ENCODE results near the gene GTPBP6. TPM values are rescaled to one million over a fixed set of nuclear protein-coding genes. Genes with fewer than 3 reads are reported as not detected.
"Not testable (repeated sequence)": the region's sequence is repeated elsewhere in the genome, so short reads cannot be mapped to it uniquely, and the experiment has no call there.

GTPBP6 gene
- total and polyA plus RNA-seq, 2 donors: 10.0 to 71.8 TPM

- Histone ChIP-seq H3K36me3 (ENCODE audit: insufficient read depth) (no peaks in the 10 kb centered on the region), H3K4me1 (ENCODE audit: insufficient read depth) (no peaks in the 10 kb centered on the region), H3K4me3 (ENCODE audit: low read depth, low read length) (no peak overlapping the region), H3K27ac (ENCODE audit: low read depth) (no peak overlapping the region)
- no peak for DNase-seq (ENCODE audit: extremely low spot score)
- 86% methylated on average over 17 of the region's 17 CpGs for whole genome bisulfite sequencing
These were observed 37.9 kb upstream of the GTPBP6 start for GRCh38 chrX:356385-357034.

GRCh38 chrX:355329-356050, 36.9 kb upstream of the GTPBP6 start:
- Histone ChIP-seq H3K36me3 (ENCODE audit: insufficient read depth) (no peaks in the 10 kb centered on the region), H3K4me3 (ENCODE audit: low read depth, low read length) (no peak overlapping the region), H3K27ac (ENCODE audit: low read depth) (no peak overlapping the region), H3K4me1 (ENCODE audit: insufficient read depth) (no peaks in the 10 kb centered on the region)
- DNase-seq (ENCODE audit: extremely low spot score): no peak
- WGBS: 94% methylated on average over 35 of the region's 35 CpGs

- 97% methylated on average over 39 of the region's 39 CpGs for WGBS
- no peak for DNase-seq (ENCODE audit: extremely low spot score)
- Histone ChIP-seq H3K4me3 (ENCODE audit: low read depth, low read length) (no peak overlapping the region), H3K36me3 (ENCODE audit: insufficient read depth) (no peaks in the 10 kb centered on the region), H3K27ac (ENCODE audit: low read depth) (no peak overlapping the region), H3K4me1 (ENCODE audit: insufficient read depth) (no peaks in the 10 kb centered on the region)
These were observed 35.3 kb upstream of the GTPBP6 start for GRCh38 chrX:353566-354535.

GRCh38 chrX:352582-353314, 34.2 kb upstream of the GTPBP6 start:
- Histone ChIP-seq H3K4me3 (ENCODE audit: low read depth, low read length) (no peak overlapping the region), H3K27ac (ENCODE audit: low read depth) (no peak overlapping the region), H3K36me3 (ENCODE audit: insufficient read depth) (no peaks in the 10 kb centered on the region), H3K4me1 (ENCODE audit: insufficient read depth) (no peaks in the 10 kb centered on the region)
- no peak for DNase-seq (ENCODE audit: extremely low spot score)
- 95% methylated on average over 39 of the region's 39 CpGs for WGBS

GRCh38 chrX:352181-352580, 33.6 kb upstream of the GTPBP6 start:
- no peak for DNase-seq (ENCODE audit: extremely low spot score)
- no peak overlapping the region for H3K27ac ChIP-seq (ENCODE audit: low read depth)
- H3K4me1 ChIP-seq (ENCODE audit: insufficient read depth): no peaks in the 10 kb centered on the region
- H3K36me3 ChIP-seq (ENCODE audit: insufficient read depth): no peaks in the 10 kb centered on the region
- no peak overlapping the region for H3K4me3 ChIP-seq (ENCODE audit: low read depth, low read length)
- WGBS: 94% methylated on average over 27 of the region's 27 CpGs

- Histone ChIP-seq H3K4me3 (ENCODE audit: low read depth, low read length) (no peak overlapping the region), H3K36me3 (ENCODE audit: insufficient read depth) (no peaks in the 10 kb centered on the region), H3K4me1 (ENCODE audit: insufficient read depth) (no peaks in the 10 kb centered on the region), H3K27ac (ENCODE audit: low read depth) (no peak overlapping the region)
- no peak for DNase-seq (ENCODE audit: extremely low spot score)
- 94% methylated on average over 10 of the region's 10 CpGs for WGBS
These were observed 33.1 kb upstream of the GTPBP6 start for GRCh38 chrX:351736-352135.

GRCh38 chrX:351324-351641, 32.7 kb upstream of the GTPBP6 start:
- not testable (repeated sequence) for DNase-seq (ENCODE audit: extremely low spot score); H3K27ac ChIP-seq (ENCODE audit: low read depth); H3K36me3 ChIP-seq (ENCODE audit: insufficient read depth); H3K4me3 ChIP-seq (ENCODE audit: low read depth, low read length); H3K4me1 ChIP-seq (ENCODE audit: insufficient read depth)
- WGBS: 92% methylated on average over 11 of the region's 13 CpGs

GRCh38 chrX:350534-351323, 32.1 kb upstream of the GTPBP6 start:
- Histone ChIP-seq H3K4me3 (ENCODE audit: low read depth, low read length) (no peak overlapping the region), H3K27ac (ENCODE audit: low read depth) (no peak overlapping the region), H3K36me3 (ENCODE audit: insufficient read depth) (peaks cover 2% of the 10 kb centered on the region), H3K4me1 (ENCODE audit: insufficient read depth) (no peaks in the 10 kb centered on the region)
- no peak for DNase-seq (ENCODE audit: extremely low spot score)
- 94% methylated on average over 61 of the region's 61 CpGs for WGBS

- Histone ChIP-seq H3K27ac (ENCODE audit: low read depth) (no peak overlapping the region), H3K36me3 (ENCODE audit: insufficient read depth) (peaks cover 2% of the 10 kb centered on the region), H3K4me3 (ENCODE audit: low read depth, low read length) (no peak overlapping the region), H3K4me1 (ENCODE audit: insufficient read depth) (no peaks in the 10 kb centered on the region)
- no peak for DNase-seq (ENCODE audit: extremely low spot score)
- WGBS: 89% methylated on average over 20 of the region's 20 CpGs
These were observed 31.5 kb upstream of the GTPBP6 start for GRCh38 chrX:350148-350533.

GRCh38 chrX:349702-350101, 31.1 kb upstream of the GTPBP6 start:
- Histone ChIP-seq H3K27ac (ENCODE audit: low read depth) (no peak overlapping the region), H3K4me1 (ENCODE audit: insufficient read depth) (no peaks in the 10 kb centered on the region), H3K36me3 (ENCODE audit: insufficient read depth) (peaks cover 2% of the 10 kb centered on the region), H3K4me3 (ENCODE audit: low read depth, low read length) (no peak overlapping the region)
- 87% methylated on average over 10 of the region's 10 CpGs for WGBS
- DNase-seq (ENCODE audit: extremely low spot score): no peak

- WGBS: 80% methylated on average over 18 of the region's 18 CpGs
- Histone ChIP-seq H3K4me1 (ENCODE audit: insufficient read depth) (no peaks in the 10 kb centered on the region), H3K4me3 (ENCODE audit: low read depth, low read length) (no peak overlapping the region), H3K36me3 (ENCODE audit: insufficient read depth) (peaks cover 2% of the 10 kb centered on the region), H3K27ac (ENCODE audit: low read depth) (no peak overlapping the region)
- DNase-seq (ENCODE audit: extremely low spot score): no peak
These were observed 30.6 kb upstream of the GTPBP6 start for GRCh38 chrX:349196-349595.

GRCh38 chrX:348461-349117, 30.0 kb upstream of the GTPBP6 start:
- WGBS: 65% methylated on average over 11 of the region's 11 CpGs
- no peak for DNase-seq (ENCODE audit: extremely low spot score)
- Histone ChIP-seq H3K4me1 (ENCODE audit: insufficient read depth) (no peaks in the 10 kb centered on the region), H3K27ac (ENCODE audit: low read depth) (no peak overlapping the region), H3K36me3 (ENCODE audit: insufficient read depth) (peaks cover 2% of the 10 kb centered on the region), H3K4me3 (ENCODE audit: low read depth, low read length) (no peak overlapping the region)
